Suprapubic skin (tissue), 4 donors: ENCODE results near the gene PLD5. TPM values are rescaled to one million over a fixed set of nuclear protein-coding genes. Genes with fewer than 3 reads are reported as not detected.

Experiments
- DNase-seq, 2 donors: peaks; one replicate each; pipeline ENCODE4 v3.0.0-alpha.2; 2019; ENCODE audit warnings: low spot score in 2 of 2
- H3K27ac ChIP-seq: fragments of 200-600 bp; sonication (generic); one replicate; pipeline ENCODE4 v1.5.1; 2019
- H3K27me3 ChIP-seq: fragments of 200-600 bp; sonication (generic); one replicate; pipeline ENCODE4 v1.5.1; 2019
- H3K36me3 ChIP-seq: fragments of 200-600 bp; sonication (generic); one replicate; pipeline ENCODE4 v1.5.1; 2019
- H3K4me1 ChIP-seq: fragments of 200-600 bp; sonication (generic); one replicate; pipeline ENCODE4 v1.5.1; 2019
- H3K4me3 ChIP-seq: fragments of 200-600 bp; sonication (generic); one replicate; pipeline ENCODE4 v1.5.1; 2019; ENCODE audit warnings: mild to moderate bottlenecking
- H3K9me3 ChIP-seq: fragments of 200-600 bp; sonication (generic); one replicate; pipeline ENCODE4 v1.5.1; 2019
- CTCF ChIP-seq, 2 donors: fragments of 200-600 bp in 1 of 2; fragments of 450-650 bp in 1 of 2; sonication (generic) in 1 of 2; IDR thresholded peaks; one replicate each; pipeline ENCODE4 v1.5.1; 2016 to 2019; ENCODE audit warnings: antibody characterized with exemption in 2 of 2, mild to moderate bottlenecking in 1 of 2, moderate library complexity in 1 of 2
- EP300 ChIP-seq: sonication (generic); formaldehyde crosslinking; IDR thresholded peaks from one replicate; pipeline ENCODE4 v1.6.1; 2017; ENCODE audit warnings: antibody characterized with exemption
- POLR2A ChIP-seq, 2 donors: fragments of 450-650 bp; IDR thresholded peaks; one replicate each; pipeline ENCODE4 v1.6.1; 2017; ENCODE audit warnings: antibody characterized with exemption in 2 of 2, mild to moderate bottlenecking in 2 of 2, moderate library complexity in 2 of 2
- POLR2AphosphoS5 ChIP-seq, 3 donors: sonication (generic); formaldehyde crosslinking; IDR thresholded peaks; one replicate each; pipeline ENCODE4 v1.6.1; 2017; ENCODE audit warnings: antibody characterized with exemption in 3 of 3
- WGBS: methylation state at CpG from one replicate; pipeline ENCODE4 v1.1.5; 2018; 5-methylcytosine and 5-hydroxymethylcytosine counted together
- total RNA-seq, 4 donors: library from RNA; depleted of rRNA; stranded (reverse); fragments of >200 nt; gene quantifications; one replicate each; pipeline ENCODE4 v1.1.0, GENCODE V29; 2016

PLD5 gene
- total RNA-seq, 4 donors from 2014 or later: 0.21 to 0.64 TPM; not detected in 2

DNA sequence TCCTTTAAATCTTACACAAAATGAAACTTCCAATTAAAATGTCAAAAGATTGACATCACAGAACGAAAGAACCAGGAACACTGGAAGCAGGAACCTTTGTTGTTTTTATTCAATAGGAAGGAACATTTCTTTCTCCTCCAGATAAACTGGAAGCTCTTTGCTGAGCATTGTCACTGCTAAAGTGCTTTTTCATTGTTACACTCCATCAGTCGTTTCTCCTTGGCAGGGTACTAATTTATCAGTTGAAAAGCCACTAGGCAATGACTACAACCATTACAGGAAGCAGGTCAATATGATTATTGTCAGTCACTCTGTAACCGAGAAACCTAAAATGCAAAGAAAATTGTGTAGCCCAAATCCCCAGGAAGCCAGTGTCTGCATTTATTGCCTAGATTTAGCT is 362.4 kb downstream of the PLD5 start:
- DNase-seq: no peak
- Histone ChIP-seq H3K9me3 (no peaks in the 10 kb centered on the region), H3K27me3 (no peaks in the 10 kb centered on the region), H3K4me1 (no peaks in the 10 kb centered on the region), H3K27ac (no peak overlapping the region), H3K4me3 (no peak overlapping the region), H3K36me3 (no peaks in the 10 kb centered on the region)
- no peak for TF ChIP-seq CTCF (IDR thresholded peaks at IDR 0.05)
- no peak for TF ChIP-seq POLR2AphosphoS5 (IDR thresholded peaks at IDR 0.05)
- no peak for TF ChIP-seq POLR2A (IDR thresholded peaks at IDR 0.05)
- TF ChIP-seq EP300: no peak
- 50% methylated on average over 3 of the region's 3 CpGs for WGBS

DNA sequence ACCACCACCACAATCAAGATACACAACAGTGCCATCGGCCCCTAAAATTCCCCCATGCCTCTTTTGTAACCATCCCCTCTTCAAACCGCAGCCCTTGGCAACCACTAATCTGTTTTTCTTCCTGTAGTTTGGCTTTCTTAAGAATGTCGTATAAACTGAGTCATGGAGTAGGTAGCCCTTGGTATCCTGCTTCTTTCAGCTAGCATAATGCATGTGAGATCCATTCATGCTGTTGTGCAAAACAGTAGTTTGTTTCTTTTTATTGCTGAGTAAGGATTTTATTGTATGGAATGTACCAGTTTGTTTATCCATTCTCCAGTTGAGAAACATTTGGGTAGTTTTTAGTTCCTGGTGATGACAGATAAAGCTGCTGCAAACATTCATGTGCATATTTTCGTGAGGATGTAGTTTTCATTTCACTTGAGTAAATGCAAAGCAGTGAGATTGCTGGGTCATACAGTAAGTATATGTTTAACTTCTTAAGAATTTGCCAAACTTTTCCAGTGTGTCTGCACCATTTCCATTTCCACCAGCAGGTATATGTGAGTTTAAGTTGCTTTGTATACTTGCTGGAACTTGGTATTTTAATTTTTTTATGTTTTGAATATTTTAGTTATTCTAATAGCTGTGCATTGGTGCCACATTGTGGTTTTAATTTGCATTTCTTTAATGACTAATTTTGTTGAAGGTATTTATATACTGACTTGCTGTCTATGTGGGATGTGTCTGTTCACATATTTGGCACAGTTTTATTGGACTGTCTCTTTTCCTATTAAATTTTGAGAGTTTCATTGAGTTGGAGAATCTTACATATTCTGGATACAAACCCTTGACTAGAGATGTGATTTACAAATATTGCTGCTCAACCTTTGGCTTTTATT is 377.2 kb downstream of the PLD5 start:
- Histone ChIP-seq H3K27me3 (no peaks in the 10 kb centered on the region), H3K4me1 (peaks cover 7% of the 10 kb centered on the region), H3K27ac (no peak overlapping the region), H3K36me3 (no peaks in the 10 kb centered on the region), H3K9me3 (no peaks in the 10 kb centered on the region), H3K4me3 (no peak overlapping the region)
- DNase-seq: no peak
- WGBS: 19% methylated on average over 4 of the region's 4 CpGs
- TF ChIP-seq CTCF (IDR thresholded peaks at IDR 0.05) (no peak), POLR2A (IDR thresholded peaks at IDR 0.05) (no peak), EP300 (no peak), POLR2AphosphoS5 (IDR thresholded peaks at IDR 0.05) (no peak)

- Histone ChIP-seq H3K27ac (no peak overlapping the region), H3K4me3 (no peak overlapping the region), H3K9me3 (no peaks in the 10 kb centered on the region), H3K4me1 (peaks cover 7% of the 10 kb centered on the region), H3K36me3 (no peaks in the 10 kb centered on the region), H3K27me3 (no peaks in the 10 kb centered on the region)
- 27% methylated on average over 3 of the region's 3 CpGs for WGBS
- DNase-seq: no peak
- TF ChIP-seq EP300: no peak
- TF ChIP-seq POLR2A (IDR thresholded peaks at IDR 0.05): no peak
- TF ChIP-seq CTCF (IDR thresholded peaks at IDR 0.05): no peak
- TF ChIP-seq POLR2AphosphoS5 (IDR thresholded peaks at IDR 0.05): no peak
Observed at GRCh38 chr1:242146652-242147051, 377.8 kb downstream of the PLD5 start.

DNA sequence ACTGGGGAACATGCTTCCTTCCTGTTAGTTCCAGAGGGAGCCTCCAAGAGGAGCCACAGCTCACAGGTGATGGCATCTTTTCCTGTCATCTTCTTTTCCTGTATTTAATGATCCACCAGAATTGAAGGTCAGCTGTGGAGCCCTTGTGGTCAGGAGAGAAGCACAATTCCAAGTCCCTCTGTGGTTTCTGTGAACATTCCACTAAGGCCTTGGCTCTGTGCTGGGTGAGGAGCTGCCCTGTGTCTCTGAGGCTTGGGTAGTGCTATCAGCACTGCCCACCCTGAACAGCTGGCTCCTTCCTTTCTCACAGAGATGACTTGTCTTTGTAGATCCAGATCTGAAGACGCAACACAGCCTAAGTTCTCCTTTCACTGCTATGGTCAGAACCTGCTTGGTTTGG is 383.7 kb downstream of the PLD5 start:
- no peaks in the 10 kb centered on the region for H3K27me3 ChIP-seq
- H3K27ac ChIP-seq: no peak overlapping the region
- no peaks in the 10 kb centered on the region for H3K9me3 ChIP-seq
- no peaks in the 10 kb centered on the region for H3K36me3 ChIP-seq
- no peak overlapping the region for H3K4me3 ChIP-seq
- WGBS: 100% methylated on average over 1 of the region's 1 CpG
- H3K4me1 ChIP-seq: no peaks in the 10 kb centered on the region
- no peak for TF ChIP-seq POLR2AphosphoS5 (IDR thresholded peaks at IDR 0.05)
- TF ChIP-seq EP300: no peak
- TF ChIP-seq POLR2A (IDR thresholded peaks at IDR 0.05): no peak
- no peak for TF ChIP-seq CTCF (IDR thresholded peaks at IDR 0.05)
- no peak for DNase-seq

- DNase-seq: no peak
- H3K9me3 ChIP-seq: no peaks in the 10 kb centered on the region
- WGBS: 33% methylated on average over 2 of the region's 4 CpGs
- TF ChIP-seq CTCF (IDR thresholded peaks at IDR 0.05): no peak
- no peak for TF ChIP-seq POLR2AphosphoS5 (IDR thresholded peaks at IDR 0.05)
- TF ChIP-seq EP300: no peak
- no peak for TF ChIP-seq POLR2A (IDR thresholded peaks at IDR 0.05)
- H3K27me3 ChIP-seq: no peaks in the 10 kb centered on the region
- no peaks in the 10 kb centered on the region for H3K36me3 ChIP-seq
- H3K27ac ChIP-seq: no peak overlapping the region
- H3K4me1 ChIP-seq: no peaks in the 10 kb centered on the region
- H3K4me3 ChIP-seq: no peak overlapping the region
Observed at GRCh38 chr1:242139986-242140385, 384.5 kb downstream of the PLD5 start.
